GM23338 (cell line): Measurements from ENCODE around the gene IQCM. TPM values are rescaled to one million over a fixed set of nuclear protein-coding genes. Genes with fewer than 3 reads are reported as not detected.

Source experiments
- ATAC-seq: fragments of 200-7000 bp; cut with Tn5 transposase; 3 replicates; pipeline ENCODE4 v1.9.1; 2020
- DNase-seq: peaks from one replicate; pipeline ENCODE4 v3.0.0-alpha.2; 2015; ENCODE audit warnings: low spot score
- H2AFZ ChIP-seq: fragments of 200-600 bp; sonication (generic); 2 replicates; pipeline ENCODE4 v1.8.0; 2016; ENCODE audit warnings: antibody characterized with exemption, mild to moderate bottlenecking, moderate library complexity
- H3F3A ChIP-seq: fragments of 200-600 bp; sonication (generic); replicated peaks from 2 replicates; pipeline ENCODE4 v1.8.0; 2017; ENCODE audit warnings: antibody characterized with exemption, mixed run types, low read depth
- H3K27ac ChIP-seq: fragments of 200-600 bp; sonication (generic); 2 replicates; pipeline ENCODE4 v1.6.1; 2016; ENCODE audit warnings: low read depth
- H3K27me3 ChIP-seq: fragments of 200-600 bp; sonication (generic); 2 replicates; pipeline ENCODE4 v1.8.0; 2016; ENCODE audit warnings: mild to moderate bottlenecking, mixed run types, moderate library complexity; ENCODE audit not compliant: insufficient read depth
- H3K36me3 ChIP-seq: fragments of 200-600 bp; sonication (generic); 2 replicates; pipeline ENCODE4 v1.8.0; 2016; ENCODE audit warnings: mild to moderate bottlenecking; ENCODE audit not compliant: insufficient read depth
- H3K4me1 ChIP-seq: fragments of 200-600 bp; sonication (generic); 2 replicates; pipeline ENCODE4 v1.8.0; 2016; ENCODE audit warnings: mild to moderate bottlenecking, moderate library complexity; ENCODE audit not compliant: insufficient read depth
- H3K4me2 ChIP-seq: fragments of 200-600 bp; sonication (generic); 2 replicates; pipeline ENCODE4 v1.7.1; 2017; ENCODE audit warnings: mixed run types
- H3K4me3 ChIP-seq: fragments of 200-600 bp; sonication (generic); 2 replicates; pipeline ENCODE4 v1.6.1; 2016; ENCODE audit warnings: mixed run types
- H3K79me2 ChIP-seq: fragments of 200-600 bp; sonication (generic); replicated peaks from 2 replicates; pipeline ENCODE4 v1.8.0; 2017; ENCODE audit warnings: mild to moderate bottlenecking; ENCODE audit not compliant: insufficient read depth
- H3K9me2 ChIP-seq: fragments of 200-600 bp; sonication (generic); 2 replicates; pipeline ENCODE4 v1.8.0; 2017; ENCODE audit not compliant: insufficient read depth
- H4K20me1 ChIP-seq: fragments of 200-600 bp; sonication (generic); replicated peaks from 2 replicates; pipeline ENCODE4 v1.8.0; 2017; ENCODE audit warnings: mild to moderate bottlenecking; ENCODE audit not compliant: insufficient read depth
- H3K27ac Mint-ChIP-seq: 2 replicates; pipeline ENCODE4 v1.8.0; 2020; ENCODE audit warnings: inconsistent platforms, mild to moderate bottlenecking, moderate library complexity, mixed read lengths
- H3K27me3 Mint-ChIP-seq: 3 replicates; pipeline ENCODE4 v1.8.0; 2022; ENCODE audit warnings: low read depth, mild to moderate bottlenecking, moderate library complexity, mixed read lengths, inconsistent platforms; ENCODE audit not compliant: insufficient read depth, poor library complexity
- H3K36me3 Mint-ChIP-seq: 3 replicates; pipeline ENCODE4 v1.8.0; 2021; ENCODE audit warnings: low read depth, mild to moderate bottlenecking, inconsistent platforms, moderate library complexity, mixed read lengths
- H3K4me1 Mint-ChIP-seq: 3 replicates; pipeline ENCODE4 v1.8.0; 2020; ENCODE audit warnings: mild to moderate bottlenecking, inconsistent platforms, mixed read lengths
- H3K4me3 Mint-ChIP-seq: 3 replicates; pipeline ENCODE4 v1.8.0; 2021; ENCODE audit warnings: moderate library complexity, mild to moderate bottlenecking, inconsistent platforms, mixed read lengths
- H3K9me3 Mint-ChIP-seq: 3 replicates; pipeline ENCODE4 v1.8.0; 2020; ENCODE audit warnings: moderate library complexity, mild to moderate bottlenecking, inconsistent platforms, mixed read lengths
- CREB1 ChIP-seq: fragments of 250-450 bp; sonication (Bioruptor Pico); IDR thresholded peaks from 2 replicates; pipeline ENCODE4 v1.5.0; 2020; ENCODE audit warnings: low read depth, mild to moderate bottlenecking, moderate library complexity
- CTCF ChIP-seq, 2 experiments: fragments of 200-600 bp in 1 of 2; sonication (generic) in 1 of 2; conservative IDR thresholded peaks; 2 replicates each; pipeline versions ENCODE4 v1.5.1 to v1.6.1; 2016 to 2017; ENCODE audit warnings: antibody characterized with exemption in 2 of 2, low read depth in 2 of 2, mild to moderate bottlenecking in 2 of 2, moderate library complexity in 1 of 2
- ETS1 ChIP-seq: IDR thresholded peaks from 2 replicates; pipeline ENCODE4 v1.6.1; 2016; ENCODE audit warnings: antibody characterized with exemption
- EZH2phosphoT487 ChIP-seq: fragments of 200-600 bp; sonication (generic); IDR thresholded peaks from one replicate; pipeline ENCODE4 v1.8.1; 2018; ENCODE audit warnings: antibody characterized with exemption; ENCODE audit not compliant: unreplicated experiment
- NANOG ChIP-seq: IDR thresholded peaks from 2 replicates; pipeline ENCODE4 v1.6.1; 2016; ENCODE audit warnings: antibody characterized with exemption, borderline replicate concordance
- REST ChIP-seq: IDR thresholded peaks from one replicate; pipeline ENCODE4 v1.6.1; 2018; ENCODE audit warnings: antibody characterized with exemption; ENCODE audit not compliant: unreplicated experiment
- STAT1 ChIP-seq: IDR thresholded peaks from one replicate; pipeline ENCODE4 v1.6.1; 2016; ENCODE audit warnings: antibody characterized with exemption; ENCODE audit not compliant: unreplicated experiment
- ZNF331 ChIP-seq: fragments of 250-450 bp; sonication (Bioruptor Pico); IDR thresholded peaks from 2 replicates; pipeline ENCODE4 v1.5.0; 2020; ENCODE audit warnings: low read depth, mild to moderate bottlenecking, moderate library complexity
- polyA plus RNA-seq: library from polyadenylated mRNA; unstranded; fragments of >200 nt; fragmentation: Nextera tagmentation; extraction: Ambion mirVana; gene quantifications from 2 replicates; pipeline ENCODE4 v1.2.1, GENCODE V29; 2016
- total RNA-seq: library from RNA; depleted of rRNA; stranded (reverse); fragments of >200 nt; shearing (Covaris generic); gene quantifications from 2 replicates; pipeline ENCODE4 v1.2.3, GENCODE V29; 2014

IQCM gene
- total and polyA plus RNA-seq, 2 experiments from 2014 or later: not detected

- Mint-ChIP-seq H3K4me3 (no peak overlapping the region), H3K4me1 (peaks cover 6% of the 10 kb centered on the region; the same call in 2 of the 3 replicates), H3K36me3 (no peaks in the 10 kb centered on the region), H3K27me3 (no peaks in the 10 kb centered on the region), H3K9me3 (no peaks in the 10 kb centered on the region), H3K27ac (no peak overlapping the region)
- ATAC-seq (no peak), DNase-seq (no peak)
- H3K4me2 ChIP-seq: no peak overlapping the region
- H3K9me2 ChIP-seq: no peaks in the 10 kb centered on the region
- no peaks in the 10 kb centered on the region for H3K79me2 ChIP-seq
- no peaks in the 10 kb centered on the region for H3K36me3 ChIP-seq
- no peaks in the 10 kb centered on the region for H3K27me3 ChIP-seq
- H3K27ac ChIP-seq: no peak overlapping the region
- H2AFZ ChIP-seq: no peak overlapping the region
- H3K4me3 ChIP-seq: no peak overlapping the region
- TF ChIP-seq STAT1 (no peak), CREB1 (CRISPR knock-in tag) (no peak), EZH2phosphoT487 (no peak)
- no peaks in the 10 kb centered on the region for H4K20me1 ChIP-seq
- no peaks in the 10 kb centered on the region for H3F3A ChIP-seq
- H3K4me1 ChIP-seq: peaks cover 4% of the 10 kb centered on the region; the same call in 1 of the 2 replicates
Observed at GRCh38 chr4:149523039-149523438, 292.6 kb downstream of the IQCM start.

GRCh38 chr4:149521611-149522425, 293.8 kb downstream of the IQCM start:
- no peak overlapping the region for H3K4me2 ChIP-seq
- no peaks in the 10 kb centered on the region for H3K36me3 ChIP-seq
- no peak for TF ChIP-seq CTCF (conservative IDR thresholded peaks at IDR 0.05; ENCODE audit: low read depth in 2 of 2)
- no peak for TF ChIP-seq REST
- no peak for TF ChIP-seq ZNF331 (CRISPR knock-in tag)
- no peak for TF ChIP-seq EZH2phosphoT487
- no peak for TF ChIP-seq NANOG
- no peak for TF ChIP-seq ETS1
- no peaks in the 10 kb centered on the region for H4K20me1 ChIP-seq
- H3K4me3 ChIP-seq: no peak overlapping the region
- no peak for DNase-seq
- peak; percentile 35; the same call in 1 of the 3 replicates for ATAC-seq
- no peaks in the 10 kb centered on the region for H3F3A ChIP-seq
- H3K4me1 ChIP-seq: peaks cover 4% of the 10 kb centered on the region; the same call in 1 of the 2 replicates
- Mint-ChIP-seq H3K27ac (no peak overlapping the region), H3K9me3 (no peaks in the 10 kb centered on the region), H3K27me3 (no peaks in the 10 kb centered on the region), H3K36me3 (no peaks in the 10 kb centered on the region), H3K4me1 (peaks cover 6% of the 10 kb centered on the region; the same call in 2 of the 3 replicates), H3K4me3 (no peak overlapping the region)
- H3K27ac ChIP-seq: no peak overlapping the region
- H2AFZ ChIP-seq: no peak overlapping the region
- H3K9me2 ChIP-seq: peaks cover 3% of the 10 kb centered on the region; the same call in 1 of the 2 replicates
- H3K27me3 ChIP-seq: no peaks in the 10 kb centered on the region
- no peaks in the 10 kb centered on the region for H3K79me2 ChIP-seq
